Urothelium cell line (cell line): ENCODE data around the gene PRKG1.
"Not testable (repeated sequence)": the region's sequence is repeated elsewhere in the genome, so short reads cannot be mapped to it uniquely, and the experiment has no call there.

Experiments
- DNase-seq: peaks from one replicate; pipeline ENCODE4 v3.0.0; 2011; ENCODE audit warnings: low spot score, mixed read lengths
- FAIRE-seq: peaks from 2 replicates; lab custom pipeline; 2011; peaks lifted over from hg19 to GRCh38; lab: Jason Lieb, UNC

PRKG1 gene

GRCh38 chr10:51716981-51717380 lies 642.7 kb downstream of the PRKG1 start:
- no peak for FAIRE-seq
- DNase-seq: no peak

GRCh38 chr10:51718804-51719291 lies 644.6 kb downstream of the PRKG1 start:
- FAIRE-seq (no peak), DNase-seq (no peak)

- FAIRE-seq: no peak
- no peak for DNase-seq
Measured at GRCh38 chr10:51724038-51724437, 649.8 kb downstream of the PRKG1 start.

- no peak for FAIRE-seq
- no peak for DNase-seq
Measured at GRCh38 chr10:51729822-51730555, 655.7 kb downstream of the PRKG1 start.

DNA sequence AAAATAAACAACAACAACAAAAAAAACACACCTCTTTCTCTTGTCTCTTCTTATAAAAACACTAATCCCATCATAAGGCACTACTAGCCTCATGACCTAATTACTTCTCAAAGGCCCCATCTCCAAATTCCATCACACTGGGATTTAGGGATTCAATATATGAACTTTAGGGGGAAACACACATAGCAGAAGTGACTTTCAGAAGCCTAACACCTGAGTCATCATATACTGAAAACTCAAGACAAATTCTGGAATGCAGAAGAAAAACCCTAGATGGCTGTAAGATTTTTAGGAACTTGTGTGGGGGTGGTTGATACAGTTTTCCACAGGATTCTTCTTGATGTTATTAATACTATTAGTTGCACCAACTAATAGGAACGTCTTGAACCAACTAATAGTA lies 658.8 kb downstream of the PRKG1 start:
- FAIRE-seq (no peak), DNase-seq (no peak)

DNA sequence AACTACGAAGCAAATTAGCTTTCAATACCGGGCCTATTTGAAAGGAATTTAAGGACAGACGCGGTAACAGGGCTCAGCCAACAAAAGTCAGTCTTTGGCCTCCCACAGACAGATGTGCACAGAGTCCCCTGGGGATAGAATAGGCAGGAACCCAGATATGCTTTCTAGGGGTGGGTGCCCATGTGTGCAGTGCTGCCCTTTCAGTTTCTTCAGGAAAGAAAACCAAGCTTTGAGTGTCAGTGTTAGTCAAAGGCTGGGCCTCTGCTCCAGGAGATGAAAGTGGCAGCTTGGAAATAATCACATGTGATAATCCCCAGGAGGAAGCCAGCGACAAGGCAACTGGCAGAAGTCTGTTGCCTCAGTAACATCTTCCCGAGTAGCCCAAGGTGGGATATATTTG lies 668.9 kb downstream of the PRKG1 start:
- DNase-seq (no peak), FAIRE-seq (no peak)

DNA sequence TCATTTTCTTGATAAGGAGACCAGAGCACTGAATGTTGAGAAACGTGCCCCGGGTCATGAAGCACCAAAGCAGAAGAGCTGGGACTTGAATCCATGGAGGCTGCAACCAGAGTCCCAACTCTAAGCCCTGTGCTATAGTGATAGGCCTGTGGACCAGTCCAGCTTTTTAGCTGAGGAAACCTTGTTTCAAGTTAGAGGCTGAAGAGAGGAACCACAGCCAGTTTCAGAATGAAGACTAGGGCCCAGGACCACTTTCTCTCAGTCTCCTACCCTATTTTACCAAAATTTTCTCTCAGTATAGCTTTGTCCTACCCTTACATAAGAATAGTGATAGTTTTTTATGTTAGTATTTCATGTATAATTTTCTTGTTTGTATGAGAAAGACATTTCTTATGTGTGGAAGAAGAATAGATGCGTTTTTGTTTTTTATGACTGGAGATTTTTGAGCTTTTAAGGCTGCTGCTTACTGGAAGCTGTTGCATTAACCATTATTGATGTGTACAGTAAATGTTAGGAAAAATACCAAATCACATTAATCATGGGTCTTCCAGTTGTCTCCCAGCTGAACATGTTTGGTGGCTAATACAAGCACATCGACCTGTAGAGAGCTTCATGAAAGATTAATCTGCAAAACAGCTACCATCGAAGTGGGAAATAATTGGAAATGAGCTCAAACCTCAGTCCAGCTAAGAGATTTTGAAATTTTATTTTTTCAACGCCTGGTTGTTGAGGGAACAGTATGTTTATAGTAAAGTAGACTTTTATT lies 670.1 kb downstream of the PRKG1 start:
- DNase-seq (no peak), FAIRE-seq (no peak)

DNA sequence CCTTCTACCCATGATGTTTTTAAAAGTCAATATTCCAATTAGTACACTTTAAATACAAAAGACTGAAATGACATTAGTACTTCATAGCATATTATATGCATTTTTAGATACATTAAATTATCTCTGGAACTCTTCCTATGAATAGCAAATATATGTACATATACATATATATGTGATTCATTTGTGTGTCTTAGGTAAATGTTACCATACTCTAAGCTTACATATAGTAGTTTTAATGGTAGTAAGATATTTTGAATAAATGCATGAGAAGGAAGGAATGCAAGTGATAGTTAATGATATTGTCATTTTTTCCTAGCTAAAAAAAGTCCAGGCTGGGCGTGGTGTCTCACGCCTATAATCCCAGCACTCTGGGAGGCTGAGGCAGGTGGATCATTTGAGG lies 671.1 kb downstream of the PRKG1 start:
- DNase-seq: no peak
- no peak for FAIRE-seq

DNA sequence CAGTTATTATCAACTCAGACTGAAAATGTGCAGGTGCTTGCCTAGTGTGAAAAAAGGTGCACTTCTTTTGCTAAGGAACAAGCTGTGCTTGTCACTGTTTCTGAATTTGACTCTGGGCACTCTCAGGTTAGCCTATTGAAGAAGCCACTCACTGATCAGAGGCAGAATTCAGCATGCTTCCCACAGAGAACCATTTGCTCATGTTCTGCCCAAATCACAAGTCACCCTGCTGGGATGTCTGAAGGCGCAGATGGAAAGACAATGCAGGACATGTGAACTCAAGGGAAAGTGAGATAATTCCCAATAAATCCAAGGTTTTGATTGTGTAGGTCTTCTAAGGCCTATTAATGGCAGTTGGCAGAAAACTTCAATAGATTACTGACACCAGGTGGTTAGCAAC lies 672.9 kb downstream of the PRKG1 start:
- DNase-seq: no peak
- FAIRE-seq: no peak

- FAIRE-seq (no peak), DNase-seq (no peak)
Measured at GRCh38 chr10:51748959-51749358, 674.7 kb downstream of the PRKG1 start.

GRCh38 chr10:51758366-51758765 lies 684.1 kb downstream of the PRKG1 start:
- DNase-seq (no peak), FAIRE-seq (no peak)

DNA sequence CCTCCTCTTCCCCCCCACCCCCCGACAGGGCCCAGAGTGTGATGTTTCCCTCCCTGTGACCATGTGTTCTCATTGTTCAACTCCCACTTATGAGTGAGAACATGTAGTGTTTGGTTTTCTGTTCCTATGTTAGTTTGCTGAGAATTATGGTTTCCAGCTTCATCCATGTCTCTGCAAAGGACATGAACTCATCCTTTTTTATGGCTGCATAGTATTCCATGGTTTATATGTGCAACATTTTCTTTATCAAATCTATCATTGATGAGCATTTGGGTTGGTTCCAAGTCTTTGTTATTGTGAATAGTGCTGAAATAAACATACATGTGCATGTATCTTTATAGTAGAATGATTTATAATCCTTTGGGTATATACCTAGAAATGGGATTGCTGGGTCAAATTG lies 684.6 kb downstream of the PRKG1 start:
- DNase-seq, FAIRE-seq: not testable (repeated sequence)

- FAIRE-seq (no peak), DNase-seq (no peak)
Measured at GRCh38 chr10:51759896-51760534, 685.7 kb downstream of the PRKG1 start.

GRCh38 chr10:51760864-51761640 lies 686.8 kb downstream of the PRKG1 start:
- FAIRE-seq: no peak
- DNase-seq: no peak

DNA sequence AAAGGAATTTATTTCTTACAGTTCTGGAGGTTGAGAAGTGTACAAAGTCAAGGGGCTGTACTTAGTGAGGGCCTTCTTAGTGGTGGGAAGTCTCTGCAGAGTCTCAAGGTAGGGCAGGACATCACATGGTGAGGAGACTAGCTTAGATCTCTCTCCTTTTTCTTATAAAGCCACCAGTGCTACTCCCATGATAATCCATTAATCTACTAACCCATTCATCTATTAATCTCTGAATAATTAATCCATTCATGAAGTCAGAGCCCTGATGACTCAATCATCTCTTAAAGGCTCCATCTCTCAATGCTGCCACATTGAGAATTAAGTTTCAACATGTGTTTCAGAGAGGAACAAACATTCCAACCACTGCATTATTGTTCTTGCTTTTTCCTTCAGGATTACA lies 689.5 kb downstream of the PRKG1 start:
- DNase-seq (no peak), FAIRE-seq (no peak)

DNA sequence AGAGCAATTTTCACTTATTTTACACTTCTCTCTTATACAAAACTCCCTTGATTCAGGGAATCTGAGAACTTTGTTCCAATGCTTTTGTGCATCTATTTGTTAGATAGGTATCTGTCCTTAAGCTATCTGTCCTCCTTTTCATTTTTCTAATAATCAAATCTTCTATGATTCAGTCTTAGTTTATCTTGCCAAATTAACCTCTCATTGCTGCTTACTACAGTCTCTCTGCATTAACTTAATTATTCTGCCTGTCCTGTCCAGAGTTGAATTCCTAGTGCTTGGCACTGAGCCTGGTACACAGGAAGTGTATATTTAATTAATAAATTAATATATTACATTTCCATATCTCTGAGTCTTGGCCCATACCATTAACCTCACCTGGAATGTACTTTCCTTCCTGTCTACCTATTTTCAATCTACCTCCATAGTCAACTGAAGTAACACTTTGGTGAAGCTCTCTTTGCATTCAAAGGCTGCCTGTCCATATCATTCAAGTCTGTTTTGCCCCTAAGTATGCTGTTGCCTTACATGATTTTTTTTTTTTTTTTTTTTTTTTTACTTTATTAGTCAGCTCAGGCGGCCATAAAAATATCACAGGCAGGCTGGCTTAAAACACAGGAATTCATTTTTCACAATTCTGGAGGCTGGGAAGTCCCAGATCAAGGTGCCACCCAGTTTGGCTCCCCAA lies 691.1 kb downstream of the PRKG1 start:
- FAIRE-seq: no peak
- no peak for DNase-seq

GRCh38 chr10:51766423-51767102 lies 692.3 kb downstream of the PRKG1 start:
- DNase-seq (no peak), FAIRE-seq (no peak)

DNA sequence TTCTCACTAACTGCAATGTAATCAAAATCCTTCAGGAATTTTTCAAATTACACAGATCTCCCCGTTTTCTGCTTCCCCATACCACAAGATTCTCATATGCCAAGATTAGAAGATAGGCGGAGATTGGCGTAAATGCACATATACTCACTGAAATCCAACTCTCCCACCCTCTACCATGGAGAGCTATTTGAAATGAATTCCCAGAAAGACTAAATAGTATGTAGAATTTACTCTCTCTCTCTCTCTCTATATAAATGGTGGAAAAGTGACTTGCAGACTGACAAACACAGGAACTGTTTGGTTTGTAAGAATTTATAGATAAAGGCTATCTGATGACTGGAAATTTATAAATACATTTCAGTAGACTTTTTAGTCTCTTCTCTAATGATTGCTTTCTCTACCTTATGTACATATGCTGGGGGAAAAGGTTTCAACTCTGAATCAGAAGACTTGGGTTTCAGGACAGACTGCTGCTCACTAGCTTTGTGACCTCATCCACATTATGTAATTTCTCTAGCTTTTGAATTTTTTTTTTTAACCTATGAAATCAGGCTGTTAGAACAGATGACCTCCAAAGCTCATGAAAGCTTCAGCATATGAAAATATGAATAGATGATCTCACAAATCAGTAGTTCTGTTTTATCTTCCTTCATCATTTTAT lies 692.9 kb downstream of the PRKG1 start:
- DNase-seq (no peak), FAIRE-seq (no peak)

- DNase-seq (no peak), FAIRE-seq (no peak)
Measured at GRCh38 chr10:51768886-51769465, 694.7 kb downstream of the PRKG1 start.
